Glomerular visceral epithelial cell (primary cell): Measurements from ENCODE around the gene VWCE.

Experiments used
- DNase-seq: peaks from one replicate; pipeline ENCODE4 v3.0.0-alpha.2; 2016; ENCODE audit errors: extremely low spot score

VWCE gene

GRCh38 chr11:61281581-61282250 is 13.4 kb downstream of the VWCE start:
- no peak for DNase-seq

GRCh38 chr11:61280883-61281580 is 14.1 kb downstream of the VWCE start:
- DNase-seq = no peak

- DNase-seq = no peak
These were observed 15.0 kb downstream of the VWCE start for GRCh38 chr11:61279934-61280659.

GRCh38 chr11:61278001-61278470 is 17.1 kb downstream of the VWCE start:
- DNase-seq = no peak

- DNase-seq = no peak
These were observed 17.7 kb downstream of the VWCE start for GRCh38 chr11:61277186-61278000.

GRCh38 chr11:61275191-61275590 is 19.9 kb downstream of the VWCE start:
- no peak for DNase-seq

- DNase-seq = no peak
These were observed 21.0 kb downstream of the VWCE start for GRCh38 chr11:61274084-61274483.

GRCh38 chr11:61273178-61274078 is 21.7 kb downstream of the VWCE start:
- no peak for DNase-seq

GRCh38 chr11:61272731-61273130 is 22.4 kb downstream of the VWCE start:
- no peak for DNase-seq

- no peak for DNase-seq
These were observed 24.6 kb downstream of the VWCE start for GRCh38 chr11:61270354-61271076.

- DNase-seq = no peak
These were observed 26.4 kb downstream of the VWCE start for GRCh38 chr11:61268588-61269250.

GRCh38 chr11:61267437-61267841 is 27.7 kb downstream of the VWCE start:
- no peak for DNase-seq

GRCh38 chr11:61266602-61267001 is 28.5 kb downstream of the VWCE start:
- DNase-seq = no peak

- no peak for DNase-seq
These were observed 29.8 kb downstream of the VWCE start for GRCh38 chr11:61265357-61265756.

GRCh38 chr11:61264795-61265194 is 30.3 kb downstream of the VWCE start:
- no peak for DNase-seq

- DNase-seq = no peak
These were observed 30.7 kb downstream of the VWCE start for GRCh38 chr11:61264371-61264770.

- DNase-seq = no peak
These were observed 35.8 kb downstream of the VWCE start for GRCh38 chr11:61259363-61259762.

- DNase-seq = no peak
These were observed 36.6 kb downstream of the VWCE start for GRCh38 chr11:61258546-61258945.

GRCh38 chr11:61256710-61257482 is 38.2 kb downstream of the VWCE start:
- DNase-seq = no peak
